Stimulated activated CD4-positive, alpha-beta T cell treated with anti-CD3 and anti-CD28 coated beads, Interleukin-1b, Interleukin-23, amount 100 ng/mL, for 4 hours (primary cell): ENCODE data around the gene ATP8B1.

Source experiments
- DNase-seq, 2 donors: peaks; one replicate each; pipeline ENCODE4 v3.0.0-alpha.2; 2020; ENCODE audit warnings: low read depth in 2 of 2

Gene ATP8B1

GRCh38 chr18:57618910-57619309 lies 184.2 kb downstream of the ATP8B1 start:
- no peak for DNase-seq

- DNase-seq: no peak
Measured at GRCh38 chr18:57603871-57604270, 199.2 kb downstream of the ATP8B1 start.
